Breast epithelium (tissue), 3 donors: ENCODE measurements around the gene GPC3.
"Not testable (repeated sequence)": the region's sequence is repeated elsewhere in the genome, so short reads cannot be mapped to it uniquely, and the experiment has no call there.

Experiments
- CTCF ChIP-seq, 3 donors: fragments of 450-650 bp; IDR thresholded peaks; one replicate each; pipeline ENCODE4 v1.5.1; 2016 to 2017; ENCODE audit warnings: antibody characterized with exemption in 3 of 3, mild to moderate bottlenecking in 3 of 3, moderate library complexity in 3 of 3
- POLR2A ChIP-seq: fragments of 450-650 bp; IDR thresholded peaks from one replicate; pipeline ENCODE4 v1.6.1; 2016; ENCODE audit warnings: antibody characterized with exemption, mild to moderate bottlenecking, moderate library complexity
- POLR2AphosphoS5 ChIP-seq, 3 donors: sonication (generic); formaldehyde crosslinking; IDR thresholded peaks; one replicate each; pipeline ENCODE4 v1.6.1; 2017; ENCODE audit warnings: antibody characterized with exemption in 3 of 3

GRCh38 chrX:133888084-133888483 lies 97.3 kb downstream of the GPC3 start:
- not testable (repeated sequence) for TF ChIP-seq POLR2A; CTCF (IDR thresholded peaks at IDR 0.05); POLR2AphosphoS5 (IDR thresholded peaks at IDR 0.05)
